OCI-LY3 (cell line): ENCODE measurements around the gene VPS45.

ENCODE experiments used
- H2AFZ ChIP-seq: fragments of 200-600, 300-600 bp; shearing (Covaris generic); 2 replicates; pipeline ENCODE4 v1.6.0; 2014; ENCODE audit warnings: antibody characterized with exemption, low read depth, low read length
- H3K27ac ChIP-seq: fragments of 200-600, 300-600 bp; sonication (generic); 2 replicates; pipeline ENCODE4 v1.5.1; 2014; ENCODE audit warnings: mild to moderate bottlenecking, low read length, moderate library complexity, mixed read lengths
- H3K27me3 ChIP-seq: fragments of 200-600, 300-600 bp; sonication (generic); 2 replicates; pipeline ENCODE4 v1.6.1; 2014; ENCODE audit warnings: low read depth, low read length, mixed read lengths
- H3K36me3 ChIP-seq: fragments of 200-600, 300-600 bp; sonication (generic); replicated peaks from 2 replicates; pipeline ENCODE3; 2014; ENCODE audit warnings: low read depth, low read length, mixed read lengths
- H3K4me1 ChIP-seq: fragments of 300-600, 200-600 bp; sonication (generic); 2 replicates; pipeline ENCODE4 v1.6.1; 2014; ENCODE audit warnings: low read length, mixed read lengths
- H3K4me2 ChIP-seq: fragments of 200-600, 300-600 bp; sonication (generic); 2 replicates; pipeline ENCODE4 v1.6.1; 2014; ENCODE audit warnings: low read length, mixed read lengths
- H3K4me3 ChIP-seq: fragments of 300-600, 200-600 bp; sonication (generic); 2 replicates; pipeline ENCODE4 v1.5.1; 2014; ENCODE audit warnings: antibody characterized with exemption, mild to moderate bottlenecking, low read length, moderate library complexity
- H3K79me2 ChIP-seq: fragments of 300-600, 200-600 bp; shearing (Covaris generic); 2 replicates; pipeline ENCODE4 v1.6.1; 2014; ENCODE audit warnings: mild to moderate bottlenecking, low read length, mixed read lengths
- H3K9ac ChIP-seq: fragments of 300-600, 200-600 bp; shearing (Covaris generic); 2 replicates; pipeline ENCODE4 v1.6.0; 2014; ENCODE audit warnings: mild to moderate bottlenecking, low read length, moderate library complexity
- H3K9me3 ChIP-seq: fragments of 200-600, 300-600 bp; shearing (Covaris generic); 2 replicates; pipeline ENCODE4 v1.6.1; 2014; ENCODE audit warnings: low read length, mixed read lengths; ENCODE audit not compliant: insufficient read depth
- H4K20me1 ChIP-seq: fragments of 200-600, 300-600 bp; sonication (generic); 2 replicates; pipeline ENCODE4 v1.6.1; 2016; ENCODE audit warnings: low read length, mixed read lengths; ENCODE audit not compliant: insufficient read depth
- CTCF ChIP-seq: fragments of 200-600, 300-600 bp; sonication (generic); IDR thresholded peaks from 2 replicates; pipeline ENCODE4 v1.5.1; 2014; ENCODE audit warnings: antibody characterized with exemption, low read length, low read depth
- EZH2phosphoT487 ChIP-seq: fragments of 200-600 bp; shearing (Covaris generic); IDR thresholded peaks from 2 replicates; pipeline ENCODE4 v1.6.1; 2018; ENCODE audit warnings: antibody characterized with exemption, mixed run types, low read depth

Gene VPS45, protein sequence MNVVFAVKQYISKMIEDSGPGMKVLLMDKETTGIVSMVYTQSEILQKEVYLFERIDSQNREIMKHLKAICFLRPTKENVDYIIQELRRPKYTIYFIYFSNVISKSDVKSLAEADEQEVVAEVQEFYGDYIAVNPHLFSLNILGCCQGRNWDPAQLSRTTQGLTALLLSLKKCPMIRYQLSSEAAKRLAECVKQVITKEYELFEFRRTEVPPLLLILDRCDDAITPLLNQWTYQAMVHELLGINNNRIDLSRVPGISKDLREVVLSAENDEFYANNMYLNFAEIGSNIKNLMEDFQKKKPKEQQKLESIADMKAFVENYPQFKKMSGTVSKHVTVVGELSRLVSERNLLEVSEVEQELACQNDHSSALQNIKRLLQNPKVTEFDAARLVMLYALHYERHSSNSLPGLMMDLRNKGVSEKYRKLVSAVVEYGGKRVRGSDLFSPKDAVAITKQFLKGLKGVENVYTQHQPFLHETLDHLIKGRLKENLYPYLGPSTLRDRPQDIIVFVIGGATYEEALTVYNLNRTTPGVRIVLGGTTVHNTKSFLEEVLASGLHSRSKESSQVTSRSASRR

GRCh38 chr1:150067184-150068108 is at the start of gene VPS45:
Gene VPS45, plus strand, starts transcription at chr1:150067776. Its CDS starts 82 bp downstream, at chr1:150067858.
- no peak for TF ChIP-seq EZH2phosphoT487
- no peak for TF ChIP-seq CTCF
- Histone ChIP-seq H4K20me1 (no peaks in the 10 kb centered on the region), H3K79me2 (peaks cover 26% of the 10 kb centered on the region), H3K36me3 (peaks cover 6% of the 10 kb centered on the region), H3K4me2 (peak within 1 kb of the TSS; percentile 73), H3K4me3 (peak within 1 kb of the TSS; percentile 81), H3K9ac (peak within 1 kb of the TSS; percentile 88), H3K27ac (peak within 1 kb of the TSS; percentile 78), H3K4me1 (peaks cover 19% of the 10 kb centered on the region), H2AFZ (peak within 1 kb of the TSS; percentile 89), H3K9me3 (no peaks in the 10 kb centered on the region), H3K27me3 (no peaks in the 10 kb centered on the region)

DNA sequence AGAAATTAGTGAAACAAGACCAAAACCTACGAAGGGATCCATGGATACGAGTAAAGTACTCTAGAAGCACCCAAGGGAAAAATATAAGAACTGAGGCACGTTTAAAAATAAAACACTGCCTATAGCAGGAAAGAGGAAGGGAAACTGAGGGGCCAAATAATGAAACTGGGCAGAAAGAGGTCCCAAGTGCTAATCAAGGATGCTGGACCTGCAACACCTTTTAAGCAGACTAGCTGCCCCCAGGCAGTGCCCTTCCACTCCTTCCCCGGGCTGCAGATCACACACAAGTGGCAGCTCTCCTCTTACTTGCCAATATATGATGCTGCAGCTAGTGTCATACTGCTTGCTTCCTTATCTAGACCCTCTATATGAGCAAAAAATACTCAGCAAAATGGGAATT is 49.4 kb upstream of the VPS45 start:
- H3K4me1 ChIP-seq: peaks cover 14% of the 10 kb centered on the region
- 0 out of 2 replicates have a peak overlapping the region, but pooled peaks have one; percentile 2 for H3K4me3 ChIP-seq
- no peak overlapping the region for H2AFZ ChIP-seq
- H4K20me1 ChIP-seq: no peaks in the 10 kb centered on the region
- H3K9ac ChIP-seq: no peak overlapping the region
- H3K36me3 ChIP-seq: no peaks in the 10 kb centered on the region
- no peak overlapping the region for H3K27ac ChIP-seq
- H3K4me2 ChIP-seq: peak overlapping the region; percentile 38
- H3K9me3 ChIP-seq: no peaks in the 10 kb centered on the region
- peaks cover 12% of the 10 kb centered on the region; the same call in 1 of the 2 replicates for H3K27me3 ChIP-seq
- no peak for TF ChIP-seq EZH2phosphoT487
- no peak for TF ChIP-seq CTCF
- H3K79me2 ChIP-seq: no peaks in the 10 kb centered on the region

DNA sequence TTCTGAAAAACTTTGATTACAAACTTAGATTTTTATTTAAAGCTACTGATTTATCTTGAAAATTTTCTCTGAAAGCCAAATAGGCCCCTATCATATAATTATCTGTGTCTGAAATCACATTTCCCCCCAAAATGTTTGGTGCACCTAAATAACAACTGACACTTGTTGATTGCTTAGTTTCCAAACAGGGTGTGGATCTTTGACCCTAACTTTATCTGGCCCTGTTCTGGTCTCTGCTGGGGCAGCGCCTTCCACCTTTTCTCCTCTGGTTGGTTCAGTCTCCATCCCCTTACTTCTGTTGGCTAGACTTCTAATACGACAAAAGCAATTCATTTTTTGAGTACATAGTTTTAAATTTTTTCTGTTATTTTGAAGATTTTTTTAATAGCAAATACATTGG is 46.9 kb upstream of the VPS45 start:
- no peak for TF ChIP-seq CTCF
- TF ChIP-seq EZH2phosphoT487: no peak
- H3K27ac ChIP-seq: no peak overlapping the region

More for the DNA sequence above, 46.9 kb upstream of the VPS45 start:
- Histone ChIP-seq H4K20me1 (no peaks in the 10 kb centered on the region), H3K9me3 (no peaks in the 10 kb centered on the region), H3K9ac (no peak overlapping the region), H3K36me3 (no peaks in the 10 kb centered on the region), H3K79me2 (no peaks in the 10 kb centered on the region), H3K4me1 (peaks cover 14% of the 10 kb centered on the region), H3K4me2 (no peak overlapping the region), H2AFZ (no peak overlapping the region), H3K27me3 (peaks cover 20% of the 10 kb centered on the region; the same call in 1 of the 2 replicates), H3K4me3 (no peak overlapping the region)
